Measurements from ENCODE around the gene PTCHD1. TPM values are rescaled to one million over a fixed set of nuclear protein-coding genes. Genes with fewer than 3 reads are reported as not detected.

Gene PTCHD1
- total RNA-seq, 1 donor from 2014 or later = 0.16 TPM

- Mint-ChIP-seq H3K9me3 (ENCODE audit: unreplicated experiment) (no peaks in the 10 kb centered on the region), H3K27me3 (ENCODE audit: unreplicated experiment) (peaks cover 17% of the 10 kb centered on the region), H3K4me1 (ENCODE audit: unreplicated experiment) (no peaks in the 10 kb centered on the region), H3K4me3 (ENCODE audit: unreplicated experiment) (no peak overlapping the region), H3K36me3 (ENCODE audit: unreplicated experiment) (no peaks in the 10 kb centered on the region), H3K27ac (ENCODE audit: unreplicated experiment) (no peak overlapping the region)
- no peak for TF ChIP-seq CTCF (IDR thresholded peaks at IDR 0.05)
- no peak for DNase-seq (ENCODE audit: extremely low spot score, unreplicated experiment)
These were observed 10.2 kb downstream of the PTCHD1 start for GRCh38 chrX:23344904-23345271.

- Mint-ChIP-seq H3K27ac (ENCODE audit: unreplicated experiment) (no peak overlapping the region), H3K36me3 (ENCODE audit: unreplicated experiment) (no peaks in the 10 kb centered on the region), H3K27me3 (ENCODE audit: unreplicated experiment) (no peaks in the 10 kb centered on the region), H3K4me3 (ENCODE audit: unreplicated experiment) (no peak overlapping the region), H3K9me3 (ENCODE audit: unreplicated experiment) (peaks cover 3% of the 10 kb centered on the region), H3K4me1 (ENCODE audit: unreplicated experiment) (no peaks in the 10 kb centered on the region)
- DNase-seq (ENCODE audit: extremely low spot score, unreplicated experiment) = no peak
- no peak for TF ChIP-seq CTCF (IDR thresholded peaks at IDR 0.05)
These were observed 21.5 kb downstream of the PTCHD1 start for GRCh38 chrX:23356189-23356588.

GRCh38 chrX:23364416-23364815, 29.8 kb downstream of the PTCHD1 start:
- H3K4me3 Mint-ChIP-seq (ENCODE audit: unreplicated experiment) = no peak overlapping the region
- no peak overlapping the region for H3K27ac Mint-ChIP-seq (ENCODE audit: unreplicated experiment)
- H3K4me1 Mint-ChIP-seq (ENCODE audit: unreplicated experiment) = no peaks in the 10 kb centered on the region
- DNase-seq (ENCODE audit: extremely low spot score, unreplicated experiment) = no peak
- H3K9me3 Mint-ChIP-seq (ENCODE audit: unreplicated experiment) = peaks cover under 1% of the 10 kb centered on the region
- H3K36me3 Mint-ChIP-seq (ENCODE audit: unreplicated experiment) = no peaks in the 10 kb centered on the region
- no peak for TF ChIP-seq CTCF (IDR thresholded peaks at IDR 0.05)
- H3K27me3 Mint-ChIP-seq (ENCODE audit: unreplicated experiment) = no peaks in the 10 kb centered on the region

- Mint-ChIP-seq H3K27me3 (ENCODE audit: unreplicated experiment) (no peaks in the 10 kb centered on the region), H3K9me3 (ENCODE audit: unreplicated experiment) (no peaks in the 10 kb centered on the region), H3K27ac (ENCODE audit: unreplicated experiment) (no peak overlapping the region), H3K4me1 (ENCODE audit: unreplicated experiment) (no peaks in the 10 kb centered on the region), H3K4me3 (ENCODE audit: unreplicated experiment) (no peak overlapping the region), H3K36me3 (ENCODE audit: unreplicated experiment) (no peaks in the 10 kb centered on the region)
- DNase-seq (ENCODE audit: extremely low spot score, unreplicated experiment) = no peak
- TF ChIP-seq CTCF (IDR thresholded peaks at IDR 0.05) = no peak
These were observed 30.9 kb downstream of the PTCHD1 start for GRCh38 chrX:23365541-23365940.

- no peak for DNase-seq (ENCODE audit: extremely low spot score, unreplicated experiment)
- no peaks in the 10 kb centered on the region for H3K4me1 Mint-ChIP-seq (ENCODE audit: unreplicated experiment)
- H3K27ac Mint-ChIP-seq (ENCODE audit: unreplicated experiment) = no peak overlapping the region
- no peak for TF ChIP-seq CTCF (IDR thresholded peaks at IDR 0.05)
- H3K27me3 Mint-ChIP-seq (ENCODE audit: unreplicated experiment) = no peaks in the 10 kb centered on the region
- H3K9me3 Mint-ChIP-seq (ENCODE audit: unreplicated experiment) = no peaks in the 10 kb centered on the region
- H3K4me3 Mint-ChIP-seq (ENCODE audit: unreplicated experiment) = no peak overlapping the region
- H3K36me3 Mint-ChIP-seq (ENCODE audit: unreplicated experiment) = no peaks in the 10 kb centered on the region
These were observed 32.3 kb downstream of the PTCHD1 start for GRCh38 chrX:23366914-23367313.

Measured in osteocyte (in vitro differentiated cells).